ENCODE data around the gene BUB1.
A peak's percentile ranks its signal among the peaks of the same experiment; 100 is the strongest.
"Not testable (repeated sequence)": the region's sequence is repeated elsewhere in the genome, so short reads cannot be mapped to it uniquely, and the experiment has no call there.

Gene BUB1

GRCh38 chr2:110677530-110678456 lies at the start of gene BUB1:
BUB1 (minus strand) TSS chr2:110678063; CDS start chr2:110677995, 68 bp downstream.
- peak; percentile 99 for DNase-seq
- in situ Hi-C loops (cut with HindIII; ENCODE audit: low pct_ligation_motif_present, low pct_unique_long_range_greater_than_20kb, low sequenced_read_pairs), result no loop called here

GRCh38 chr2:110726285-110726684 lies 48.4 kb upstream of the BUB1 start:
- in situ Hi-C loops (cut with HindIII; ENCODE audit: low pct_ligation_motif_present, low pct_unique_long_range_greater_than_20kb, low sequenced_read_pairs), result no loop called here
- no peak for DNase-seq

- in situ Hi-C loops (cut with HindIII; ENCODE audit: low pct_ligation_motif_present, low pct_unique_long_range_greater_than_20kb, low sequenced_read_pairs), result no loop called here
Observed at GRCh38 chr2:110725859-110726258, 48.0 kb upstream of the BUB1 start.

GRCh38 chr2:110725370-110725769 lies 47.5 kb upstream of the BUB1 start:
- in situ Hi-C loops (cut with HindIII; ENCODE audit: low pct_ligation_motif_present, low pct_unique_long_range_greater_than_20kb, low sequenced_read_pairs), result no loop called here
- no peak for DNase-seq

More at GRCh38 chr2:110725859-110726258, 48.0 kb upstream of the BUB1 start:
- DNase-seq, result no peak

GRCh38 chr2:110724820-110725219 lies 47.0 kb upstream of the BUB1 start:
- in situ Hi-C loops (cut with HindIII; ENCODE audit: low pct_ligation_motif_present, low pct_unique_long_range_greater_than_20kb, low sequenced_read_pairs), result no loop called here
- DNase-seq, result no peak

GRCh38 chr2:110720547-110720946 lies 42.7 kb upstream of the BUB1 start:
- no peak for DNase-seq
- in situ Hi-C loops (cut with HindIII; ENCODE audit: low pct_ligation_motif_present, low pct_unique_long_range_greater_than_20kb, low sequenced_read_pairs), result no loop called here

- DNase-seq, result no peak
- in situ Hi-C loops (cut with HindIII; ENCODE audit: low pct_ligation_motif_present, low pct_unique_long_range_greater_than_20kb, low sequenced_read_pairs), result no loop called here
Observed at GRCh38 chr2:110718990-110719389, 41.1 kb upstream of the BUB1 start.

- no peak for DNase-seq
- in situ Hi-C loops (cut with HindIII; ENCODE audit: low pct_ligation_motif_present, low pct_unique_long_range_greater_than_20kb, low sequenced_read_pairs), result no loop called here
Observed at GRCh38 chr2:110718382-110718781, 40.5 kb upstream of the BUB1 start.

GRCh38 chr2:110717734-110718133 lies 39.9 kb upstream of the BUB1 start:
- DNase-seq, result no peak
- in situ Hi-C loops (cut with HindIII; ENCODE audit: low pct_ligation_motif_present, low pct_unique_long_range_greater_than_20kb, low sequenced_read_pairs), result no loop called here

GRCh38 chr2:110716959-110717645 lies 39.2 kb upstream of the BUB1 start:
- in situ Hi-C loops (cut with HindIII; ENCODE audit: low pct_ligation_motif_present, low pct_unique_long_range_greater_than_20kb, low sequenced_read_pairs), result no loop called here
- DNase-seq, result no peak

- in situ Hi-C loops (cut with HindIII; ENCODE audit: low pct_ligation_motif_present, low pct_unique_long_range_greater_than_20kb, low sequenced_read_pairs), result no loop called here
- no peak for DNase-seq
Observed at GRCh38 chr2:110714452-110715224, 36.8 kb upstream of the BUB1 start.

- no peak for DNase-seq
- in situ Hi-C loops (cut with HindIII; ENCODE audit: low pct_ligation_motif_present, low pct_unique_long_range_greater_than_20kb, low sequenced_read_pairs), result no loop called here
Observed at GRCh38 chr2:110713513-110714362, 35.9 kb upstream of the BUB1 start.

- DNase-seq, result no peak
- in situ Hi-C loops (cut with HindIII; ENCODE audit: low pct_ligation_motif_present, low pct_unique_long_range_greater_than_20kb, low sequenced_read_pairs), result no loop called here
Observed at GRCh38 chr2:110712737-110713136, 34.9 kb upstream of the BUB1 start.

- no peak for DNase-seq
- in situ Hi-C loops (cut with HindIII; ENCODE audit: low pct_ligation_motif_present, low pct_unique_long_range_greater_than_20kb, low sequenced_read_pairs), result no loop called here
Observed at GRCh38 chr2:110708455-110708854, 30.6 kb upstream of the BUB1 start.

- DNase-seq, result no peak
- in situ Hi-C loops (cut with HindIII; ENCODE audit: low pct_ligation_motif_present, low pct_unique_long_range_greater_than_20kb, low sequenced_read_pairs), result no loop called here
Observed at GRCh38 chr2:110707386-110707965, 29.6 kb upstream of the BUB1 start.

- in situ Hi-C loops (cut with HindIII; ENCODE audit: low pct_ligation_motif_present, low pct_unique_long_range_greater_than_20kb, low sequenced_read_pairs), result no loop called here
- DNase-seq, result no peak
Observed at GRCh38 chr2:110702514-110703380, 24.9 kb upstream of the BUB1 start.

- in situ Hi-C loops (cut with HindIII; ENCODE audit: low pct_ligation_motif_present, low pct_unique_long_range_greater_than_20kb, low sequenced_read_pairs); DNase-seq: not testable (repeated sequence)
Observed at GRCh38 chr2:110698253-110698652, 20.4 kb upstream of the BUB1 start.

Data from ACHN (cell line).